Kasumi-1 (cell line): ENCODE results near the gene NBEA.
"Not testable (repeated sequence)": the region's sequence is repeated elsewhere in the genome, so short reads cannot be mapped to it uniquely, and the experiment has no call there.

Source experiments
- DNase-seq, 2 experiments: peaks; one replicate each; lab custom pipeline; 2025; lab: John Stamatoyannopoulos, UW

The NBEA gene

GRCh38 chr13:34941835-34942731 is at the start of gene NBEA:
Gene NBEA, plus strand, starts transcription at chr13:34942270. Its CDS starts 551 bp downstream, at chr13:34942821.
- DNase-seq: no peak

GRCh38 chr13:34894756-34895155 is 47.3 kb upstream of the NBEA start:
- DNase-seq: no peak

GRCh38 chr13:34897220-34897619 is 44.9 kb upstream of the NBEA start:
- DNase-seq: no peak

- no peak for DNase-seq
These were observed 42.2 kb upstream of the NBEA start for GRCh38 chr13:34899888-34900287.

- DNase-seq: no peak
These were observed 41.8 kb upstream of the NBEA start for GRCh38 chr13:34900288-34900739.

GRCh38 chr13:34901572-34901971 is 40.5 kb upstream of the NBEA start:
- DNase-seq: no peak

- no peak for DNase-seq
These were observed 30.9 kb upstream of the NBEA start for GRCh38 chr13:34911159-34911558.

GRCh38 chr13:34913040-34913439 is 29.0 kb upstream of the NBEA start:
- DNase-seq: peak; percentile 12 to 17

- no peak for DNase-seq
These were observed 27.7 kb upstream of the NBEA start for GRCh38 chr13:34914416-34914815.

- peak; percentile 9 to 15 for DNase-seq
These were observed 15.6 kb upstream of the NBEA start for GRCh38 chr13:34926508-34926907.

GRCh38 chr13:34928676-34929075 is 13.4 kb upstream of the NBEA start:
- DNase-seq: not testable (repeated sequence)

GRCh38 chr13:34931572-34931971 is 10.5 kb upstream of the NBEA start:
- no peak for DNase-seq

- no peak for DNase-seq
These were observed 8.7 kb upstream of the NBEA start for GRCh38 chr13:34933349-34933748.

- no peak for DNase-seq
These were observed 8.3 kb upstream of the NBEA start for GRCh38 chr13:34933786-34934185.

- DNase-seq: no peak
These were observed 6.2 kb upstream of the NBEA start for GRCh38 chr13:34935841-34936240.

- no peak for DNase-seq
These were observed 2.3 kb upstream of the NBEA start for GRCh38 chr13:34939771-34940170.

GRCh38 chr13:34941436-34941834 is 635 bp upstream of the NBEA start:
- no peak for DNase-seq

- DNase-seq: no peak
These were observed 814 bp downstream of the NBEA start for GRCh38 chr13:34942732-34943435.

GRCh38 chr13:34943436-34944273 is 1.6 kb downstream of the NBEA start:
- DNase-seq: no peak

GRCh38 chr13:34944274-34944634 is 2.2 kb downstream of the NBEA start:
- DNase-seq: no peak

GRCh38 chr13:34944751-34945150 is 2.7 kb downstream of the NBEA start:
- DNase-seq: no peak

- no peak for DNase-seq
These were observed 9.5 kb downstream of the NBEA start for GRCh38 chr13:34951528-34951927.
